SKM-1 treated with dmso at 0.1 percent for 144 hours (cell line): ENCODE data around the gene TOMM40L.
A peak's percentile ranks its signal among the peaks of the same experiment; 100 is the strongest.

ENCODE experiments used
- DNase-seq: peaks from one replicate; lab custom pipeline; 2025; ENCODE audit not compliant: unreplicated experiment; lab: John Stamatoyannopoulos, UW

The TOMM40L gene

GRCh38 chr1:161225534-161226319, at the start of gene TOMM40L:
Gene TOMM40L, plus strand, starts transcription at chr1:161226060. Its CDS starts 430 bp downstream, at chr1:161226490.
- peak; percentile 100 for DNase-seq

GRCh38 chr1:161176468-161177111, 49.3 kb upstream of the TOMM40L start:
- DNase-seq = no peak

GRCh38 chr1:161177112-161177935, 48.5 kb upstream of the TOMM40L start, which contains the start of gene B4GALT3:
Gene B4GALT3, minus strand, starts transcription at chr1:161177507. Its CDS starts 1,447 bp downstream, at chr1:161176060.
- DNase-seq = peak; percentile 88

GRCh38 chr1:161177936-161178244, 48.0 kb upstream of the TOMM40L start:
- DNase-seq = no peak

GRCh38 chr1:161179698-161180097, 46.2 kb upstream of the TOMM40L start:
- no peak for DNase-seq

- DNase-seq = peak; percentile 14
These were observed 45.2 kb upstream of the TOMM40L start for GRCh38 chr1:161180639-161181038.

- peak; percentile 33 for DNase-seq
These were observed 43.6 kb upstream of the TOMM40L start for GRCh38 chr1:161182214-161182613.

- peak; percentile 99 for DNase-seq
These were observed 40.6 kb upstream of the TOMM40L start for GRCh38 chr1:161185282-161185682.

- peak; percentile 100 for DNase-seq
These were observed 40.0 kb upstream of the TOMM40L start for GRCh38 chr1:161185732-161186311.

GRCh38 chr1:161187311-161187710, 38.5 kb upstream of the TOMM40L start:
- no peak for DNase-seq

GRCh38 chr1:161188381-161188780, 37.5 kb upstream of the TOMM40L start:
- DNase-seq = no peak

- no peak for DNase-seq
These were observed 36.8 kb upstream of the TOMM40L start for GRCh38 chr1:161189036-161189435.

GRCh38 chr1:161190962-161191521, 34.8 kb upstream of the TOMM40L start:
- DNase-seq = no peak

GRCh38 chr1:161191971-161192370, 33.9 kb upstream of the TOMM40L start:
- DNase-seq = no peak

GRCh38 chr1:161192476-161193465, 33.1 kb upstream of the TOMM40L start:
- DNase-seq = peak; percentile 90

GRCh38 chr1:161193561-161194235, 32.2 kb upstream of the TOMM40L start:
- DNase-seq = no peak

- peak; percentile 43 for DNase-seq
These were observed 30.7 kb upstream of the TOMM40L start for GRCh38 chr1:161195171-161195570.

- no peak for DNase-seq
These were observed 29.7 kb upstream of the TOMM40L start for GRCh38 chr1:161196111-161196510.
